GM21423 (cell line): ENCODE results near the gene INPP4A.
"Not testable (repeated sequence)": the region's sequence is repeated elsewhere in the genome, so short reads cannot be mapped to it uniquely, and the experiment has no call there.

ENCODE experiments used
- ATAC-seq: cut with Tn5 transposase; IDR thresholded peaks from one replicate; pipeline ENCODE4 v1.9.1; 2021; ENCODE audit warnings: mild to moderate bottlenecking, moderate library complexity; ENCODE audit not compliant: unreplicated experiment

The INPP4A gene

GRCh38 chr2:98444436-98445176 is at the start of gene INPP4A:
INPP4A (plus strand) TSS chr2:98444858; CDS start chr2:98520049, 75,191 bp downstream.
- peak; percentile 75 for ATAC-seq

DNA sequence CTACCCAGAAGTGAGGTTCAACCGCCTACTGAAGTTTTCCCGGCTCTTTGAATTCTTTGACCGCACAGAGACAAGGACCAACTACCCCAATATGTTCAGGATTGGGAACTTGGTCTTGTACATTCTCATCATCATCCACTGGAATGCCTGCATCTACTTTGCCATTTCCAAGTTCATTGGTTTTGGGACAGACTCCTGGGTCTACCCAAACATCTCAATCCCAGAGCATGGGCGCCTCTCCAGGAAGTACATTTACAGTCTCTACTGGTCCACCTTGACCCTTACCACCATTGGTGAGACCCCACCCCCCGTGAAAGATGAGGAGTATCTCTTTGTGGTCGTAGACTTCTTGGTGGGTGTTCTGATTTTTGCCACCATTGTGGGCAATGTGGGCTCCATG is 48.7 kb upstream of the INPP4A start:
- no peak for ATAC-seq

GRCh38 chr2:98396745-98397355 is 47.8 kb upstream of the INPP4A start:
- no peak for ATAC-seq

GRCh38 chr2:98399140-98399539 is 45.5 kb upstream of the INPP4A start:
- no peak for ATAC-seq

DNA sequence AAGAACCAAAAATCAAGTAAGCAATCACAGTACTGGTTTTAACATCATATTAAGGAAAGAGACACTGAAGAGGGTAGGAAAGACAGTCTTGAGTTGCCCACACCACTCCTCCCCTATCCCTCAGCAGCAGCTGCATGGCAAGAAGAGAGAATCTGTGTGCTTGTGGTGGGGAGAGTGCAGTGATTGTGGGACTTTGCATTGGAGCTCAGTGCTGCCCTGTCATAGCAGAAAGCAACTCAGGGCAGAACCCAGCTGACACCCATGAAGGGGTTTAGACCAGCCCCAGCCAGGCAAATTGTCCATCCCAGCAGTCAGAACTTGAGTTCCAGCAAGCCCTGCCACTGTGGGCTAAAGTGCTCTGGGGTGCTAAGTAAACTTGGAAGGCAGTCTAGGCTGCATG is 40.8 kb upstream of the INPP4A start:
- ATAC-seq: no peak

DNA sequence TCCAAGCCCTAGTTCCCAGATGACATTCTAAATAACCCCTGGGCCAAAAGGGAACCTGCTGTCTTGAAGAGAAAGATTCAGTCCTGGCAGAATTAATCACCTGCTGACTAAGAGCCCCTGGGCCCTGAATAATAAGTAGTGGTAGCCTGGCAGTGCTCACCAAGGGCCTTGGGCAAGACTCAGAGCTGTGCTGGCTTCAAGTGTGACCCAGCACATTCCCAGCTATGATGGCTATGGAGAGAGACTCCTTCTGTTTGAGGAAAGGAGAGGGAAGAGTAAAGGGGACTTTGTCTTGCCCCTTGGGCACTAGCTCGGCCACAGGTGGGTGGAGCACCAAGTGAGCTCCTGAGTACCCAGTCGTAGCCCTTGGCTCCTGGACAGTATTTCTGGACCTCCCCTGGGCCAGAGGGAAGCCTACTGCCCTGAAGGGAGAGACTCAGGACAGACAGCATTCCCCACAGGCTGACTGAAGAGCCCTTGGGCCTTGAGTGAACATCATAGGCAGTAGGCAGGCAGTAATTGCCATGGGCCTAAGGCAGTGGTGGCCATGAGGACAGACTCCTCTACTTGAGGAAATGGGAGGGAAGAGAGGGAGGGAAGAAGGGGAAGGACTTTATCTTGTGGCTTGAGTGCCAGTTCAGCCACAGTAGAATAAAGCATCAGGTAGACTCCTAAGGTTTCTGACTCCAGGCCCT is 40.0 kb upstream of the INPP4A start:
- ATAC-seq: no peak

GRCh38 chr2:98405301-98405700 is 39.4 kb upstream of the INPP4A start:
- no peak for ATAC-seq

- ATAC-seq: no peak
Observed at GRCh38 chr2:98408155-98408554, 36.5 kb upstream of the INPP4A start.

GRCh38 chr2:98412751-98413458 is 31.8 kb upstream of the INPP4A start:
- peak; percentile 69 for ATAC-seq

DNA sequence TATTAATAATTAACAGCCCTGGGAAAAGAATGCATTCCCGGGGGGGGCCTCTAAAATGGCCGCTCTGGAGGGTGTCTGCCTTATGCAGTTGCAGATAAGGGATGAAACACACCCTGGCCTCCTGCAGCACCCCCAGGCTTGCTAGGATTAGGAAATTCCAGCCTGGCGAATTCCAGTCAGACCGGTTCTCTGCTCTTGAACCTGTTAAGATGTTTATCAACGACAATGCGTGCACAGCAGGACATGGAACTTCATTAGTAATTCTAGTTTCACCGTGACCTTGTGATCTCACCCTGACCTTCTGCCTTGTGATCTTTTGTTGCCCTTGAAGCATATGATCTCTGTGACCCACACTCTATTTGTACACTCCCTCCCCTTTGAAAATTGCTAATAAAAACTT is 30.4 kb upstream of the INPP4A start:
- ATAC-seq: not testable (repeated sequence)

DNA sequence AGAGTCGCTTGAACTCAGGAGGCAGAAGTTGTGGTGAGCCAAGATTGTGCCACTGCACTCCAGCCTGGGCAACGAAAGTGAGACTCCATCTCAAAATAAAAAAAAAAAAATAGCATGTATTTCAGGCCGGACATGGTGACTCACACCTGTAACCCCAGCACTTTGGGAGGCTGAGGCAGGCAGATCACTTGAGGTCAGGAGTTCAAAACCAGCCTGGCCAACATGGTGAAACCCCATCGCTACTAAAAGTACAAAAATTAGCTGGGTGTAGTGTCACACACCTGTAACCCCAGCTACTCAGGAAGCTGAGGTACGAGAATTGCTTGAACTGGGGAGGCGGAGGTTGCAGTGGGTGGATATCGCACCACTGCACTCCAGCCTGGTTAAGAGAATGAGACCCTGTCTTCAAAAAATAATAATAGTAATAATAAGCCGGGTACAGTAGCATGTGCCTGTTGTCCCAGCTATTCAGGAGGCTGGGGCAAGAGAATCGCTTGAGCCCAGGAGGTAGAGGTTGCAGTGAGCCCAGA is 28.9 kb upstream of the INPP4A start:
- ATAC-seq: not testable (repeated sequence)

DNA sequence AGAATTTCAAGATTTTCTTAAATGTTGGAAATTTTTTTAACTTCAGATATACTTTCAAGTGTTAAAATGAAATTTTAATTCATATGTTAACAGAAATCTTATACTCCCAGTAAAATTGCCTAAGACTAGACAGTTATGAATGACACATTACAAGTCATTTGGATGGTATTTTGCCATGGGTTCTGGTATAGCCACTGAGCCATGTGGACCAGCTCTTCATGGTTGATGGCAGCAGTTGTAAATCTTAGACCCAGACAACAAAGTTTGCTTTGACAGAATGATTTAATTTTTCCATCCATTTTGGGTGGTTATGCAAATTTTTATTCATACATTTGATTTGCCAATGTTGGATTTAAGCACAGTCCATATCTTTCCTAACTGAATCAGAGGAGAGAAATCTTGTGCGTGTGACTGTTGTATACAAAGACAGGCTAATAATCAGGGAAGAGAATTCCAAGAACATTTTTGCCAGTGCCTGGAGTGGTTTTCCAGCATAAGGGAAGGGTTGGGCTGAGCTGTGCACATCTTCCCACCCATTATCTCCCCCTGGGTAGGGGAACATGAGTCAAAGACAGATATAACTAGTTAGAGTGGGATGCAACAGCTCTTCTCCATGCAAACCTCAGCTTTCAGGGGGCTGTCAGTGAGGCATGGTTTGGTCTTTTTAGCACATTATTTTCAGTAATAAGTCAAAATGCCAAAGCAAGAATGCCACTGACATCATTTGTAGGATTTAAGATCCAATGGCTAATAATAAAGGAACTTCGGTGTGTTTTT is 28.1 kb upstream of the INPP4A start:
- ATAC-seq: no peak

- no peak for ATAC-seq
Observed at GRCh38 chr2:98419544-98419943, 25.1 kb upstream of the INPP4A start.

DNA sequence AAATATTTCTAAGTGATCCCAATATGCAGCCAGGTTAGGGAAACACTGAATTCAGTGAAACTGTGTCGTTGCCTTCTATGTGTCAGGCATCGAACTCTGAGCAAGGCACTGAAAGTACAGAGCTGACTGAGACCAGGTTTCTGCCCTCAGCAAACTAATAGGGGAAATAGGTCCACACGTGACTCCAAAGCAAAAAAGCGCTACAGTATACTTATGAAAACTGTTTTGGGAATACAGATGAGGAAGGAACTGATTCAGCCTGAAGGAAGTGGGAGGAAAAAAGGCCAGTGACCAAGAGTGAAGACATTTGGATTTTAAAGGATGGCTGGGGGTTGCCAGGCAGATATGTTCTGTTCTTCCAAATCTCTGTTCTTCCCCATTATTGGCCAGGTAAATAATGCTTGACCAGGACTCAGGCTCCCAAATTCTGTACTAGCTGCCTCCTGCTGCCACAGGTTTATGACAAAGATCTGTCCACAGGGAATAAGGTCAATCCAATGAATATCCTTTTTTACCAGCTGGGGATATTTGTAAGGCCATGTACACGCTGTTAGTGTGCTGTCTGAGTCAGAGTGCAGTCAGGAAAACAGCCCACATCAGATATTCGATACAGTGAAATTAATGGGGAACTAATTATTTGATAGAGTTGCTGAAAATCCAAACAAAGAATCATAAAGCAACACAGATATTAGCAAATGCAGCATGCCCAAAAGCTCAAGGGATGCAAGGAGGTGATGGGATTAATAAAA is 24.5 kb upstream of the INPP4A start:
- no peak for ATAC-seq

DNA sequence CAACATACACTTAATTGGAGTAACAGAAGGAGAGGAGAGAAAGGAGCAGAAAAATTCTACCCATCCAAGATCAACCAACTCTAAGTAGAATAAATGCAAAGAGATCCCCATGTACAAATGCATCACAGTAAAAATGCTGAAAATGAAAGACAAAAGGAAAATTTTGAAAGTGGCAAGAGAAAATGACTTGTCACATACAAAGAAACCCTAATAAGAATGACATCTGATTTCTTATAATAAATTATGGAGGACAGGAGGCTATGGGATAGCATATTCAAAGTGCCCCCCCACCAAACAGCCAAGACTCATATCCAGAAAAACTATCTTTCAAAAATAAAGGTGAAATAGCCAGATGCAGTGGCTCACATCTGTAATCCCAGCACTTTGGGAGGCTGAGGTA is 22.2 kb upstream of the INPP4A start:
- no peak for ATAC-seq

- ATAC-seq: no peak
Observed at GRCh38 chr2:98426771-98427170, 17.9 kb upstream of the INPP4A start.

- ATAC-seq: no peak
Observed at GRCh38 chr2:98432145-98432544, 12.5 kb upstream of the INPP4A start.

DNA sequence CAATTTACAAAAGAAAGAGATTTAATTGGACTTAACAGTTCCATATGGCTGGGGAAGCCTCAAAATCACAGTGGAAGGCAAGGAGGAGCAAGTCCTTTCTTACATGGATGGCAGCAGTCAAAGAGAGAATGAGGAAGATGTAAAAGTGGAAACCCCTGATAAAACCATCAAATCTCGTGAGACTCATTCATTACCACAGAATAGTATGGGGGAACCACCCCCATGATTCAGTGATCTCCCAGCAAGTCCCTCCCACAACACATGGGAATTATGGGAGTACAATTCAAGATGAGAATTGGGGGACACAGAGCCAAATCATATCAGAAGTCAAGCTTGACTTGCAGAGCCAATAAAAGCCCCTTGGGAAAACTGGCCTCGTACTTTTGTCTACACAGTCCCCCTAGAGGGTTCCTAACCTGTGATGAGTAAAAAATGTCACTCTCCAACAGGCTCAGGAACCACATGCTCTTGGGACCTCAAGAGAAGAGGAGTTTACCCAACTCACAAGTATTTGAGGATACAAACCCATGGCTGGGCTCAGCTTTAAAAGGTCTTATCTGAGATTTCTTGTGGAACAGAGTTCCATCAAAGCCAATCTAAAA is 11.2 kb upstream of the INPP4A start:
- no peak for ATAC-seq

DNA sequence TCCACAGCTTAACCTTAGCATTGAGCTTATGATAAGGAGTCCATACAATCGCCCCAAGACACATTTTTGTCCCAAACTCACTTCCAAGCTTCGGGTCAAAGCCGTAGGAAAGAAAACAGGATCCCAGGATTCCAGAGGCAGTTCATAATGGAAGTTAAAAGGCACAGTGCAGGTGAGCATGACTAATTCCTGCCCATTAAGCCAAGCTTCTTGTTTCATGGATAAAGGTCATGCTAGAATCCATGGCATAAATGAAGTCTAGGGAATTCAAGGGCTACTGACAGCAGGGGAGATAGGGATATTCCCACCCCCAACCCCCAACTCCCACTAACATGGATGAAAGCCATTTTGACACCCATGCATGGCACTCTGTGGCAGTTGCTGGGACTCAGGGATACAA is 10.2 kb upstream of the INPP4A start:
- no peak for ATAC-seq
